Dermis microvascular lymphatic vessel endothelial cell (primary cell): ENCODE data around the gene ULK3. TPM values are rescaled to one million over a fixed set of nuclear protein-coding genes. Genes with fewer than 3 reads are reported as not detected.

Experiments
- DNase-seq, 2 donors: peaks; one replicate each; pipeline versions ENCODE4 v3.0.0 to v3.0.0-alpha.2; 2010; ENCODE audit warnings: low read depth in 2 of 2
- total RNA-seq: library from RNA; depleted of rRNA; stranded (reverse); fragments of >200 nt; gene quantifications from 2 replicates; pipeline ENCODE4 v1.2.1, GENCODE V29; 2014

ULK3 gene
- total RNA-seq, 1 donor from 2014 or later, result 15.9 TPM

- no peak for DNase-seq
Measured at GRCh38 chr15:74840851-74841775, 1.8 kb downstream of the ULK3 start.

- DNase-seq, result no peak
Measured at GRCh38 chr15:74839526-74840395, 3.2 kb downstream of the ULK3 start.

- DNase-seq, result no peak
Measured at GRCh38 chr15:74838746-74839525, 4.0 kb downstream of the ULK3 start.

DNA sequence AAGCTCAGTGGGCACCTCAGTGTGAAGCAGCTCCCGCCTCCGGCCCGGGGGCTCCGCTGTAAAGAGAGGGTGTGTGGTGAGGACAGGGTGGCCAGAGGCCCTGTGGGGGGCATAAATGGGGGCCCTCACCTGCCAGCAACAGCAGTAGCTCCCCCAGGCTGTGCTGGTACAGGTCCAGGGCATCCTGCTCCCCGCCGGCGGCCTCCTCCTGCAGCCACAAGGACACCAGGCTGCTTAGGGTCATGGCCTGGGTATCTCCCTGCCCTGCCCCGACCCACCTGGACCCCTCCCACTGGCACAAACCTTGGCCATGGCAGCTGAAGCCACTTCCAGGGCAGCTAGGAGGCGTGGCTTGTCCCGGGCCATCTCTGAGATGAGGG lies 4.8 kb downstream of the ULK3 start:
- DNase-seq, result no peak

GRCh38 chr15:74837482-74838136 lies 5.3 kb downstream of the ULK3 start:
- DNase-seq, result no peak

DNA sequence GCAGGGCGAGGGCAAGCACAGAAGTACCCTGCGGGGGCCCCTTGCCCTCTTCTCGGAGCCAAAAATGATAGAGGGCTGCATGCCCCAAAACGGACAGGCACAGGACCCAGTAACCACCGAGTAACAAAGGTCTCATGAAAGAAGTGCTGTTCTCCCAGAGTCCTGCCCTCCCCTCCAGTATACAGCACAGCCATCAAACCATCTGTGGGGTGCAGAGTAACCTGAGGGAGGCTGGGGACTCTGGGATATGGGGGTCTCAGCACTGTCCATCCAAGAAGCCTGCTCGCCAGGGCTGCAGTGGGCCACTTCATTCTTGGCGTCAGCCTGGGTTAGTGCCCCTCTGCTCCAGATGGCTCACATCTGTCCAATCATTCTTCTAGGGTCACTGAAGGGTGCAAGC lies 6.1 kb downstream of the ULK3 start:
- DNase-seq, result no peak

GRCh38 chr15:74835312-74835823 lies 7.6 kb downstream of the ULK3 start:
- peak; percentile 17 to 54 for DNase-seq

GRCh38 chr15:74833376-74834107 lies 9.4 kb downstream of the ULK3 start:
- DNase-seq, result no peak

DNA sequence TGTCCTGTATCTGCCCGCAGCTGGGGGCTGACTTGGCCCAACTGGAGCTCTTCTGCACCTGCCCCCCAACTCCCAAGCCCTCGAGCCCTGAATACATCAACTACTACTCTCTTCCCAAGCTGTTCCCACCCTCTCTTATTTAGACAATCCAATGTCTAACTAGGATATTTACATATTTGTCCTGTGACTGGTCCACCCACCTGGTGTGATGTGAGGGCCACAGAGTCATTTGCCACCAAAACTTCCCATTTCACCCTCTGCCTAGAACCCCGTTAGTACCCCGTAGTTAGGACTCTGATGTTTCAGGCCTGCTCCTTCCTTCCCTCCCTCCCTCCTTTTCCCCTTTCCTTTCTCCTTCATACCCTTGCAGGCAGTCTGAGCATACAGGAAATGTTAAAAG lies 10.1 kb downstream of the ULK3 start:
- no peak for DNase-seq

DNA sequence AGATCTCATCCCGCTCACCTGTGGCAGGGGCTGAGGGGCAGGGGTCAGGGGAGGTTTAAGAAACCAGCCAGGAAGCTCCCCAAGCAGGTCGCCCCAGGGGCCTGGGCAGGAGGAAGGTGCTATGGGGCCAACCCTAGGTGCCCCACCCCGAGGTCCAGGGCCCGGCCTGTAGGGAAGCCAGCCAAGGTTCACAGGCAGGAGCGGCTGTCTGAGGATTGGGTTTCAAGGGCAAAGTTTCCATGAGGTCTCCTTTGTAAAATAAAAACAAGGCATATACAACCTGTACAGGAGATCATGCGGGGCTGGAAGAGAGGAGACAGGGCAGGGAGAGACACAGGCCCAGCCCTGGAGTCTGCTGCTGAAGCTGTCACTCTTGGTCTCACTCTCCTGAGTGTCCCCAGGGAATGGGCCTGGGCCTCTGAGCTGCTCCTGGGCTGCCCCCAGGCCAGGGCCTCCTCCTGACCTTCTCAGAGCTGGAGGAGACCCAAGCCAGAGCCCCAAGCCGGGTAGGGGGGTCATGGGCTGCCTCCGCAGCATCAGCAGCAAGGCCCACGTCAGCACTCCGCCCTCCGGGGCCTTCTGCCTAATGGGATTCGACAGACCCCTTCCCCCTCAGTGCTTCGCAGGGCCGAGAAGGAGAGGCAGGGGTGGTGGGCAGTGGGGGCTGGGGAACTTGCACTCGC lies 11.0 kb downstream of the ULK3 start:
- DNase-seq, result no peak

DNA sequence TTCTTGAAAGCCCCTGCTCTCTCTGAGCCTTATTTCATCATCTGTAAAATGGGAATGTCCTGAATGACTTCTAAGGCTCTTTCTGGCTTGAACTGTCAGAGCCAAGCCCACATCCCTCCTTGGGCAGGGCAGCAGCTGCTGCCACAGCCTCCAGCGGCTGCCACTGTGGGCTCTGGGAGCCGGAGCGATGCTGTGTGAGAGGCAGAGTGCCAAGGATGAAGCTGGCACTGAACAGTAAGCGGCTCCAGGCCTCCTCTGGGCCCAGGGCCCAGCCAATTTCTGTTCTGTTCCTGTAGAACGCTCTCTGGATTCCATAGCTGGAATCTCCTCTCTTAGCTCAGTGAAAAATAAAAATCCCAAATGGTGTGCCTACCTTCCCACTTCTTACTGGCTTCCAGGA lies 12.1 kb downstream of the ULK3 start:
- no peak for DNase-seq

DNA sequence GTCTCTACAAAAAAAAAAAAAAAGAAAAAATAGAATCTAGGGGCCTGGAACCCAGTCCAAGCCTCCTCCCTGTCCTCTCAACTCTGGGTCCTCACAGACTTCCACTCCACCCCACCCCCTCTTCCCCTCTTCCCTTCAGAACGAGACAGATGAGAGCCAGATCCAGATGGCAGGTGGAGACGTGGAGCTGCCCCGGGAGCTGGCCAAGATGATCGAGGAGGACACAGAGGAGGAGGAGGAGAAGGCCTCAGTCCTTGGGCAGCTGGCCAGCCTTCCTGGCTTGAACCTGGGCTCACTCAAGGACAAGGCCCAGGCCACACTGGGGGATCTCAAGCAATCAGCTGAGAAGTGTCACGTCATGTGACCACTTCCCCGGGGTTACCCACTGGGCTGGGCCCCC lies 13.0 kb downstream of the ULK3 start:
- DNase-seq, result no peak

GRCh38 chr15:74829486-74829885 lies 13.5 kb downstream of the ULK3 start:
- no peak for DNase-seq

GRCh38 chr15:74828835-74829234 lies 14.1 kb downstream of the ULK3 start:
- no peak for DNase-seq

- DNase-seq, result no peak
Measured at GRCh38 chr15:74827614-74828013, 15.3 kb downstream of the ULK3 start.

GRCh38 chr15:74826921-74827320 lies 16.0 kb downstream of the ULK3 start:
- DNase-seq, result no peak

- DNase-seq, result peak in 1 of 2 donors; percentile 35
Measured at GRCh38 chr15:74826364-74826819, 16.6 kb downstream of the ULK3 start, which contains the start of gene CPLX3. CPLX3 (plus strand) TSS chr15:74826627; CDS start chr15:74826704, 77 bp downstream.

DNA sequence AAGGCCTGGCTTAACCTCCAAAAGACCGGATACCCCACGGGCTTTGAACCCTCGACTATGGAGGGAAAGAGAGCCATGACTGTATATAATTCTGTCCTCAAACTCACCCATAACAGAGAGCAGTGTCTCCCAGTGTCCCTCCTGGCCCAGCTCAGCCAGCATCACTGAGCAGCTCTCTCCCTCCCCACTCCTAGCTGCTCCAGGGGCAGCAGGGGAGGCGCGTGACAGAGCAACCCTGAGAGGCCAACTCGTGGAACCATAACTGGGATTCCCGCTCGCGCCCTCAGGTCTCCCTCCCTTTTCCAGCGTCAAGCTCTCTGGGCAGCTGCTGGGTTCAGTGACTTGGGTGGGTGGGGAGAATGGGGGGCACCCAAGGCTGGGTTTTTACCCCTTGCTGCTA lies 17.1 kb downstream of the ULK3 start:
- DNase-seq, result no peak

DNA sequence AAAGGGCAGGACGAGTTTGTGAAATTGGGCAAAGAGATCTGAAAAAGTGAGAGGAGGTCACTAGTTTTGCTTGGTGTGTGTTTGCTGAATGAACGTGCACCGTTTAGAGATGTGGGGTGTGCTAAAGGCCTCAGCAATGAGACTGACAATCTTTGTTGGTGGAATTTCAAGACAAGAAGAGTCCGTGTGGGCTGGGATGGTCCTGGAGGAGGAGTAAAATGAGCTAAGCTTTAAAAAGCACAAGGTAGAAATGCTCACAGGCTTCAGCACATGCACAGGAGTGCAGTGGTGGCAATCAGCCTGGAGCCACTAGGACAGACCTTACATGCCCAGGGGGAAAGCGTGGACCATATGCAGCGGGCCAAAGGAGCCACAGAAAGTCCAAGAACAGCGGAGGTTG lies 18.0 kb downstream of the ULK3 start:
- DNase-seq, result no peak
